ENCODE measurements around the gene AJM1. TPM values are rescaled to one million over a fixed set of nuclear protein-coding genes. Genes with fewer than 3 reads are reported as not detected.

AJM1 gene
- total and polyA plus RNA-seq, 2 donors (not counting 1 experiment from before 2014, with no cell fraction given), result 1.7 to 2.9 TPM

DNA sequence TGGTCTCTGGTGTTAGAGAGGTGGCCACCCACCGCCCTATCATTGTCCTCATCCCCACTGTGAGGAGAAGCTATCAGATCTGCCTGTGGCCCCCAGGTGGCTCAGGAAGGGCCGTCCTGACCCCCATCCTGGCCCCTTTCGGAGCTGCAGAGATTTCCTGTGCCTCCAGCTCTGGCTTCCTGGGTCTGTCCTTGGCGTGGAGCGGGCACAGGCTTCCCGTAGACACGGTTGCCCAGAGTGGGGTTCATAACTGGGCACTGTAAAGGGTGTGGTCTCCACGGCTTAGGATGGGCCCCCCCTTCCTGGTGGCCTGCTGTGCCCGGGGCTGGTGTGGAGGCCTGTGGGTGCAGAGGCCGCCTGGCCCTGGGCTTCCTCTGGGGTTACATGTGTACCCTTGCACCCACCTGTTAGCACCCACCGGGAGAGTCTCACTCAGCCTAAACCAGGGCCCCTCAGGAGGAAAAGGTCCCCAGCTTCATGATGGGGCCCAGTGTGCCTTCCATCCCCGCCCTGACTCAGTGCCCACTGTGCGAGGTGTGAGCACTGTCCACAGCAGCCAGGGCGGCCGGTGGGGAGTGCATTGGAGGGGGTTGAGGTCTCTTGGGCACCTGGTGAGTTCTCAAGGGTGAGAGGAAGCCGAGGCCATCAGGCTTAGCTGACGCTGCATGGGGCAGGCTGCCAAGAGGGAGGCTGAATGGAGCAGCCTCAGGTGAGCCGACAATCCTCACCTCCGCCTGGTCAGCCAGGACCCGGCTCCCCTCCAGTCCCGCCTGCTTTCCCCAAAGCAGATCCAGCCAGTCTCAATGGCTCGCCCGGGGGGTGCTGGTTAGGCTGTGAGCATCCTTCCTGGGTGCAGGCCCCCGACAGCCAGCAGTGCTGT is 15.3 kb upstream of the AJM1 start:
- no peak overlapping the region for H3K4me3 ChIP-seq (ENCODE audit: control extremely low read depth in 1 of 5, extremely low read depth in 1 of 5, insufficient read depth in 1 of 5, low read depth in 2 of 5, low read length in 4 of 5)
- no peaks in the 10 kb centered on the region for H3K79me2 ChIP-seq (ENCODE audit: control insufficient read depth, insufficient read depth, low read length)
- ATAC-seq (ENCODE audit: low read depth), result no peak
- no peak overlapping the region for H3K4me2 ChIP-seq (replicated peaks; ENCODE audit: low read depth, low read length, poor library complexity, severe bottlenecking)
- Mint-ChIP-seq H3K4me3 (no peak overlapping the region), H3K9me3 (ENCODE audit: insufficient read depth) (no peaks in the 10 kb centered on the region), H3K27me3 (no peaks in the 10 kb centered on the region), H3K4me1 (no peaks in the 10 kb centered on the region), H3K27ac (no peak overlapping the region)
- H3K36me3 ChIP-seq (replicated peaks in 1 of 2; ENCODE audit: control extremely low read depth in 1 of 2, control insufficient read depth in 1 of 2, extremely low read depth in 1 of 2, insufficient read depth in 2 of 2, low read length in 1 of 2), result peaks cover 2 to 50% of the 10 kb centered on the region in 2 experiments
- H3K27ac ChIP-seq (ENCODE audit: low read length in 2 of 2), result no peak overlapping the region
- no peaks in the 10 kb centered on the region for H3K27me3 ChIP-seq (replicated peaks in 1 of 4; ENCODE audit: control extremely low read depth in 1 of 4, control insufficient read depth in 3 of 4, insufficient read depth in 4 of 4, low read length in 3 of 4)
- intact Hi-C loops (cut with micrococcal nuclease), result no loop called here
- H4K20me1 ChIP-seq (ENCODE audit: control insufficient read depth, insufficient read depth, low read length, poor library complexity, severe bottlenecking), result peaks cover 17% of the 10 kb centered on the region
- no peaks in the 10 kb centered on the region for H3K9me3 ChIP-seq (ENCODE audit: control extremely low read depth in 1 of 3, control insufficient read depth in 2 of 3, insufficient read depth in 1 of 3, low read length in 2 of 3)
- no peaks in the 10 kb centered on the region for H3K4me1 ChIP-seq (ENCODE audit: control insufficient read depth in 2 of 2, insufficient read depth in 2 of 2, low read length in 2 of 2)
- ChIA-PET CTCF (interaction anchor here (1.0 to 1.2 kb wide), 2 partner anchors 10 to 17 kb away, joined by 4 to 5 read pairs; no protein-coding TSS in a partner anchor), POLR2A (no interaction called here)
- WGBS (ENCODE audit: insufficient coverage), result 97% methylated on average over 19 of the region's 24 CpGs
- no peak for DNase-seq
- H2AFZ ChIP-seq (ENCODE audit: insufficient read depth, low read depth, low read length, poor library complexity, severe bottlenecking), result no peak overlapping the region
- H3K9ac ChIP-seq (ENCODE audit: low read length), result no peak overlapping the region
- no peak for TF ChIP-seq EZH2 (IDR thresholded peaks at IDR 0.05; ENCODE audit: borderline replicate concordance, insufficient read depth, low read depth, low read length, poor library complexity, severe bottlenecking)
- TF ChIP-seq, protein P1, sequence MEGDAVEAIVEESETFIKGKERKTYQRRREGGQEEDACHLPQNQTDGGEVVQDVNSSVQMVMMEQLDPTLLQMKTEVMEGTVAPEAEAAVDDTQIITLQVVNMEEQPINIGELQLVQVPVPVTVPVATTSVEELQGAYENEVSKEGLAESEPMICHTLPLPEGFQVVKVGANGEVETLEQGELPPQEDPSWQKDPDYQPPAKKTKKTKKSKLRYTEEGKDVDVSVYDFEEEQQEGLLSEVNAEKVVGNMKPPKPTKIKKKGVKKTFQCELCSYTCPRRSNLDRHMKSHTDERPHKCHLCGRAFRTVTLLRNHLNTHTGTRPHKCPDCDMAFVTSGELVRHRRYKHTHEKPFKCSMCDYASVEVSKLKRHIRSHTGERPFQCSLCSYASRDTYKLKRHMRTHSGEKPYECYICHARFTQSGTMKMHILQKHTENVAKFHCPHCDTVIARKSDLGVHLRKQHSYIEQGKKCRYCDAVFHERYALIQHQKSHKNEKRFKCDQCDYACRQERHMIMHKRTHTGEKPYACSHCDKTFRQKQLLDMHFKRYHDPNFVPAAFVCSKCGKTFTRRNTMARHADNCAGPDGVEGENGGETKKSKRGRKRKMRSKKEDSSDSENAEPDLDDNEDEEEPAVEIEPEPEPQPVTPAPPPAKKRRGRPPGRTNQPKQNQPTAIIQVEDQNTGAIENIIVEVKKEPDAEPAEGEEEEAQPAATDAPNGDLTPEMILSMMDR (IDR thresholded peaks at IDR 0.05), result no peak
